ENCODE measurements around the gene PPP1CA.

DNA sequence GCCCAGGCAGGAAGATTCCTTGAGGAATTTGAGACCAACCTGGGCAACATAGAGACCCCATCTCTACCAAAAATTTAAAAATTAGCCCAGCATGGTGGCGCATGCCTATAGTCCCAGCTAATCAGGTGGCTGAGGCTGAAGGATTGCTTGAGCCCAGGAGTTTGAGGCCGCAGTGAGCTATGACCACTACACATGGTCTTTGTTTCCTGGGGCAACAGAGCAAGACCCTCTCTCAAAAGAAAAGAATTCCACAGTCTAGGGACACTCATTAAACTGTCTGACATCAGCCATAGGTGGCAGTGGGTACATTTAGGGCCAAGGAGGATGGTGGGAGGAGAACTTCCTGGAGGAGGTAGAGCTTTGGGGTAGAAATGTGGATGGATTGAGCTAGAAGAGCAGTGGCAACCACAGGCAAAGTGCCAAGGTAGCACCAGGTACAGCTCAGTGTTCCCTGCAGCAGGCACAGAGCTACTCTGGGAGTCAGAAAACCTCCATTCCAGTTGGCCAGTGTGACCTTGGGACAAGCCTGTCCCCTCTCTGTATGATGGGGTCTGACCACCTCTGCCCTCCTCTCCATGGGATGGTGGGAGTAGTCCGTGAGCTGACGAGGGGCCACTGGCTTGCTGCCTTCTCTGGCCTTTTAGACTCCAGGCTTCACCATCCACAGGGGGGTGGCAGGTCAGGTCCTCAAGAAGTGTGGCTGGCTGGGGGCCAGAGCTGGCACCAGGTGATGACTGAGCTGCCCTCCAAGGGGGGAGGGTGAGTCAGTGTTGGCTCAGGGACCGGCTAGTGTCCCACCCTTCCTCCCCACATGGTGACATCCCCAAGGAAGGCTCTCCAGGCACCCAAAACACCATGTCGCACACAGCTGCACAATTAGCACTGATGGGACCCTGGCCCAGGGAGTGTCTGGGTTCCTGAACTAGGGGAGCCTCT lies 24.5 kb downstream of the PPP1CA start:
- TF ChIP-seq, protein P1, sequence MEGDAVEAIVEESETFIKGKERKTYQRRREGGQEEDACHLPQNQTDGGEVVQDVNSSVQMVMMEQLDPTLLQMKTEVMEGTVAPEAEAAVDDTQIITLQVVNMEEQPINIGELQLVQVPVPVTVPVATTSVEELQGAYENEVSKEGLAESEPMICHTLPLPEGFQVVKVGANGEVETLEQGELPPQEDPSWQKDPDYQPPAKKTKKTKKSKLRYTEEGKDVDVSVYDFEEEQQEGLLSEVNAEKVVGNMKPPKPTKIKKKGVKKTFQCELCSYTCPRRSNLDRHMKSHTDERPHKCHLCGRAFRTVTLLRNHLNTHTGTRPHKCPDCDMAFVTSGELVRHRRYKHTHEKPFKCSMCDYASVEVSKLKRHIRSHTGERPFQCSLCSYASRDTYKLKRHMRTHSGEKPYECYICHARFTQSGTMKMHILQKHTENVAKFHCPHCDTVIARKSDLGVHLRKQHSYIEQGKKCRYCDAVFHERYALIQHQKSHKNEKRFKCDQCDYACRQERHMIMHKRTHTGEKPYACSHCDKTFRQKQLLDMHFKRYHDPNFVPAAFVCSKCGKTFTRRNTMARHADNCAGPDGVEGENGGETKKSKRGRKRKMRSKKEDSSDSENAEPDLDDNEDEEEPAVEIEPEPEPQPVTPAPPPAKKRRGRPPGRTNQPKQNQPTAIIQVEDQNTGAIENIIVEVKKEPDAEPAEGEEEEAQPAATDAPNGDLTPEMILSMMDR (IDR thresholded peaks at IDR 0.05): no peak
- TF ChIP-seq POLR2A (IDR thresholded peaks at IDR 0.05): no peak
